PC-9 (cell line): Measurements from ENCODE around the gene UBE2S.

ENCODE experiments used
- CTCF ChIP-seq: fragments of 200-600 bp; sonication (generic); conservative IDR thresholded peaks from 2 replicates; pipeline ENCODE4 v1.6.1; 2017; ENCODE audit warnings: mixed run types, antibody characterized with exemption, mild to moderate bottlenecking, moderate library complexity
- EZH2 ChIP-seq: fragments of 200-600 bp; sonication (generic); IDR thresholded peaks from 2 replicates; pipeline ENCODE4 v1.8.0; 2017; ENCODE audit warnings: antibody characterized with exemption, low read depth

- TF ChIP-seq CTCF = no peak
- no peak for TF ChIP-seq EZH2
Observed at GRCh38 chr19:55382522-55383054, 25.0 kb downstream of the UBE2S start.
